GM12874 (cell line): Measurements from ENCODE around the gene ATG14.

Experiments
- CTCF ChIP-seq: IDR thresholded peaks from 2 replicates; pipeline ENCODE4 v1.5.1; 2011; ENCODE audit warnings: low read depth, mild to moderate bottlenecking, control low read depth, low read length, moderate library complexity; ENCODE audit not compliant: insufficient read depth

ATG14 gene

GRCh38 chr14:55383541-55384140 lies 28.0 kb downstream of the ATG14 start:
- no peak for TF ChIP-seq CTCF

GRCh38 chr14:55382483-55382882 lies 29.1 kb downstream of the ATG14 start:
- TF ChIP-seq CTCF, result no peak

- TF ChIP-seq CTCF, result no peak
Observed at GRCh38 chr14:55381561-55381960, 30.1 kb downstream of the ATG14 start.

- TF ChIP-seq CTCF, result no peak
Observed at GRCh38 chr14:55381040-55381439, 30.6 kb downstream of the ATG14 start.

GRCh38 chr14:55377236-55377635 lies 34.4 kb downstream of the ATG14 start:
- TF ChIP-seq CTCF, result no peak

GRCh38 chr14:55374771-55375170 lies 36.9 kb downstream of the ATG14 start:
- TF ChIP-seq CTCF, result no peak

- no peak for TF ChIP-seq CTCF
Observed at GRCh38 chr14:55373784-55374705, 37.6 kb downstream of the ATG14 start.
